Measurements from ENCODE around the gene SLC37A2. TPM values are rescaled to one million over a fixed set of nuclear protein-coding genes. Genes with fewer than 3 reads are reported as not detected.

The SLC37A2 gene
- total RNA-seq, 4 donors from 2014 or later: 0.88 to 6.6 (median 2.6) TPM

DNA sequence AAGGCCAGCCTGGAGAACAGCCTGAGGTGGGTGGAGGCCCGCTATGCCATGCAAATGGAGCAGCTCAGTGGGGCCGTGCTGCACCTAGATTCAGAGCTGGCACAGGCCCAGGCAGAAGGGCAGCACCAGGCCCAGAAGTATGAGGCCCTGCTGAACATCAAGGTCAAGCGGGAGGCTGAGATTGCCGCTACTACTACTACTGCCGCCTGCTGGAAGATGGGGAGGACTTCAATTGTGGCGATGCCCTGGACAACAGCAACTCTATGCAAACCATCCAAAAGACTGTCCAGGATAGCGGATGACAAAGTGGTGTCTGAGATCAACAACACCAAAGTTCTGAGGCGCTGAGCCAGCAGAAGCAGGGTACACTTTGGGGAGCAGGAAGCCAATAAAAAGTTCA lies 51.4 kb downstream of the SLC37A2 start:
- H3K27ac ChIP-seq: no peak overlapping the region
- no peak for DNase-seq
- H3K36me3 ChIP-seq: no peaks in the 10 kb centered on the region
- no peaks in the 10 kb centered on the region for H3K9me3 ChIP-seq
- TF ChIP-seq POLR2A (IDR thresholded peaks at IDR 0.05): no peak
- TF ChIP-seq CTCF (IDR thresholded peaks at IDR 0.05): no peak
- peaks cover 0 to 6% (median 2%) of the 10 kb centered on the region in 4 donors for H3K4me1 ChIP-seq
- H3K4me3 ChIP-seq: no peak overlapping the region
- H3K27me3 ChIP-seq: no peaks in the 10 kb centered on the region

DNA sequence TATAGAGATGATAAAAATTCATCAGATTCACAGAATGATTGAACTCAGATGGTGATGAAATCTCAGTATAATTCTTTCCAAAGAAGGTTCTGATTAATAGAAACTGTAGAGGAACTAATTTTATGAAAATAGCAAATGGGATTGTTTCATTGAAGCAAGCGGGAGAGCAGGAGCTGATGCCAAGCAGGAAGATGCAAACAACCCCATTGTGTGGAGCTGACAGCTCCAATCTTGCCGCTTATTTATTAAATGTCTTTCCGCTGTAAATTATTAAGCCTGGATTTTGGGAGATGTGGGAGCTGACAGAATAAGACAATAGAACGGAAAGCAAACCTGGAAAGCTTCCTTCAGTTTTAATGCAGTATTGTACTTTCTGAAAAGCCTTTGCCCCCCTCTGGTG lies 54.3 kb downstream of the SLC37A2 start:
- TF ChIP-seq POLR2A (IDR thresholded peaks at IDR 0.05) (no peak), CTCF (IDR thresholded peaks at IDR 0.05) (no peak)
- Histone ChIP-seq H3K4me3 (no peak overlapping the region), H3K4me1 (no peaks in the 10 kb centered on the region), H3K27me3 (no peaks in the 10 kb centered on the region), H3K27ac (no peak overlapping the region), H3K9me3 (no peaks in the 10 kb centered on the region), H3K36me3 (no peaks in the 10 kb centered on the region)
- no peak for DNase-seq

DNA sequence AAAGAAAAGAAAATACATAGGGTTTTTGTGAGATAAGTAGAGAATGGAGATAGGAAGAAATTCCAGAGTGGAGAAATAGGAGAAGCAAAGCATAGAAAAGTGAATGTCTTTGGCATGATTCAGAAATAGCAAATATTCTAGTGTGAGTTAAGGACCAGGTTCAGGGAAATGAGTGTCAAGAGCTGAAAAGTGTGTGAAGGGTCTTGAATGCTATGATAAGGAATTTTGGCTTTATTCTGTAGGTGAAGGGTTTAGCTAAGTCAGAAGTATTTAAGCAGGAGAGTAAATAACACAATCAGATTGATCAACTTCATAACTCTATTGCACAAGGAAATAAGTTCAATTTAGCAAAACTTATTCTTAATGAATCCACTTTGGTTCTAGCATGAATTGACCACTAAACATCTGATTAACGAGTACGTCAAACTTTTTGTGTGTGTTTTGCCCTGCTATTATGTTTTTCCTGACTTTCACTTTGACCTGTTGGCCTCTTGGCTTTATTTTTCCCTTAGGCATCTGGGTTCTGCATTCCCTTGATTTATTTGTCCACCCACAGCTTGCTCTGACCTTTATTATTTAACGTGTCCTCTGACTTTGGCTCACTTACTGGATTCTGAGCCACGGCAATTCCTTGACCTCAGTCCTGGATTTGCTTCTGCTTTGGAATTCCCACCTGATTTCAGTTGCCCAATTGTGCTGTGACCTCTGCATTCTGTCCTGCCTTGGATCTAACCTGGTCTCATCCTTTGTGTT lies 60.3 kb downstream of the SLC37A2 start:
- no peak overlapping the region for H3K4me3 ChIP-seq
- no peaks in the 10 kb centered on the region for H3K36me3 ChIP-seq
- H3K27ac ChIP-seq: no peak overlapping the region
- TF ChIP-seq CTCF (IDR thresholded peaks at IDR 0.05) (no peak), POLR2A (IDR thresholded peaks at IDR 0.05) (no peak)
- DNase-seq: no peak
- H3K4me1 ChIP-seq: no peaks in the 10 kb centered on the region
- no peaks in the 10 kb centered on the region for H3K27me3 ChIP-seq
- no peaks in the 10 kb centered on the region for H3K9me3 ChIP-seq

GRCh38 chr11:125123947-125124617 lies 61.0 kb downstream of the SLC37A2 start:
- Histone ChIP-seq H3K36me3 (no peaks in the 10 kb centered on the region), H3K27ac (no peak overlapping the region), H3K4me1 (no peaks in the 10 kb centered on the region), H3K27me3 (no peaks in the 10 kb centered on the region), H3K4me3 (no peak overlapping the region), H3K9me3 (no peaks in the 10 kb centered on the region)
- TF ChIP-seq CTCF (IDR thresholded peaks at IDR 0.05): peak in 5 of 6 experiments; percentile 36 to 49 (median 38)
- no peak for TF ChIP-seq POLR2A (IDR thresholded peaks at IDR 0.05)
- DNase-seq: peak in 2 of 3 donors; percentile 52 to 75

DNA sequence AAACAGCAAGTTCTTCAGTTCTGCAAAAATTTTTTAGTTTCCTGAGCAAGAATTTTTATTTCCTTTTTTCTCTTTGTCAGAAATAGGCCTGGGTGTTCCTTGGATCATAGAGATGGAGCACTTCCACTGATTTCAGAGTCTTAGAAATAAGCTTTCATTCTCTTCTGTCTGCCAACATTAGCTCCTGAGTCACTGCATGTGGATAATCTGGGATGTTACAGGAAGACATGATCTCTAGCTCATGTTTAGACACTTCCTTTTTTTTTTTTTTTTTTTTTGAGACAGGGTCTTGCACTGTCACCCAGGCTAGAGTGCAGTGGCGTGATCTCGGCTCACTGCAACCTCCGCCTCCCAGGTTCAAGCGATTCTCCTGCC lies 61.5 kb downstream of the SLC37A2 start:
- H3K36me3 ChIP-seq: no peaks in the 10 kb centered on the region
- no peaks in the 10 kb centered on the region for H3K27me3 ChIP-seq
- TF ChIP-seq POLR2A (IDR thresholded peaks at IDR 0.05) (no peak), CTCF (IDR thresholded peaks at IDR 0.05) (no peak)
- no peak overlapping the region for H3K4me3 ChIP-seq
- no peaks in the 10 kb centered on the region for H3K4me1 ChIP-seq
- H3K9me3 ChIP-seq: no peaks in the 10 kb centered on the region
- DNase-seq: no peak
- no peak overlapping the region for H3K27ac ChIP-seq
